ENCODE results near the gene ELFN1.

The ELFN1 gene

GRCh38 chr7:1690359-1690958 lies 20.4 kb downstream of the ELFN1 start:
- Histone ChIP-seq H3K27me3 (ENCODE audit: insufficient read depth, low read length, poor library complexity, severe bottlenecking) (no peaks in the 10 kb centered on the region), H3K36me3 (ENCODE audit: insufficient read depth, low read length) (no peaks in the 10 kb centered on the region), H3K9me2 (replicated peaks; ENCODE audit: low read depth, low read length) (no peaks in the 10 kb centered on the region), H3K79me2 (ENCODE audit: insufficient read depth, low read length) (no peaks in the 10 kb centered on the region), H3K4me1 (ENCODE audit: insufficient read depth, low read length, poor library complexity, severe bottlenecking) (no peaks in the 10 kb centered on the region), H3F3A (ENCODE audit: low read depth) (no peaks in the 10 kb centered on the region), H2AFZ (ENCODE audit: low read length) (no peak overlapping the region), H3K9me3 (ENCODE audit: insufficient read depth, low read depth, low read length) (peaks cover 6% of the 10 kb centered on the region; the same call in 1 of the 2 replicates), H3K4me3 (ENCODE audit: low read length, poor library complexity, severe bottlenecking) (no peak overlapping the region), H3K4me2 (ENCODE audit: low read depth, low read length, poor library complexity, severe bottlenecking) (no peak overlapping the region), H3K9ac (ENCODE audit: low read depth, low read length, poor library complexity, severe bottlenecking) (no peak overlapping the region), H4K20me1 (ENCODE audit: insufficient read depth, low read length, poor library complexity, severe bottlenecking) (no peaks in the 10 kb centered on the region)
- TF ChIP-seq EZH2phosphoT487 (IDR thresholded peaks at IDR 0.05; ENCODE audit: borderline replicate concordance): no peak
- no peak for TF ChIP-seq CTCF (conservative IDR thresholded peaks at IDR 0.05; ENCODE audit: low read length)

GRCh38 chr7:1691096-1691495 lies 21.0 kb downstream of the ELFN1 start:
- Histone ChIP-seq H3F3A (ENCODE audit: low read depth) (no peaks in the 10 kb centered on the region), H3K4me3 (ENCODE audit: low read length, poor library complexity, severe bottlenecking) (no peak overlapping the region), H3K9ac (ENCODE audit: low read depth, low read length, poor library complexity, severe bottlenecking) (no peak overlapping the region), H3K4me2 (ENCODE audit: low read depth, low read length, poor library complexity, severe bottlenecking) (no peak overlapping the region), H3K27me3 (ENCODE audit: insufficient read depth, low read length, poor library complexity, severe bottlenecking) (no peaks in the 10 kb centered on the region), H3K9me2 (replicated peaks; ENCODE audit: low read depth, low read length) (no peaks in the 10 kb centered on the region), H2AFZ (ENCODE audit: low read length) (no peak overlapping the region), H3K9me3 (ENCODE audit: insufficient read depth, low read depth, low read length) (peaks cover 6% of the 10 kb centered on the region; the same call in 1 of the 2 replicates), H3K79me2 (ENCODE audit: insufficient read depth, low read length) (no peaks in the 10 kb centered on the region), H3K4me1 (ENCODE audit: insufficient read depth, low read length, poor library complexity, severe bottlenecking) (no peaks in the 10 kb centered on the region), H3K36me3 (ENCODE audit: insufficient read depth, low read length) (no peaks in the 10 kb centered on the region), H4K20me1 (ENCODE audit: insufficient read depth, low read length, poor library complexity, severe bottlenecking) (no peaks in the 10 kb centered on the region)
- TF ChIP-seq CTCF (conservative IDR thresholded peaks at IDR 0.05; ENCODE audit: low read length) (no peak), EZH2phosphoT487 (IDR thresholded peaks at IDR 0.05; ENCODE audit: borderline replicate concordance) (no peak)

- peaks cover 6% of the 10 kb centered on the region; the same call in 1 of the 2 replicates for H3K9me3 ChIP-seq (ENCODE audit: insufficient read depth, low read depth, low read length)
- H2AFZ ChIP-seq (ENCODE audit: low read length): no peak overlapping the region
- no peaks in the 10 kb centered on the region for H3F3A ChIP-seq (ENCODE audit: low read depth)
- H3K9me2 ChIP-seq (replicated peaks; ENCODE audit: low read depth, low read length): no peaks in the 10 kb centered on the region
- no peak overlapping the region for H3K9ac ChIP-seq (ENCODE audit: low read depth, low read length, poor library complexity, severe bottlenecking)
- no peaks in the 10 kb centered on the region for H4K20me1 ChIP-seq (ENCODE audit: insufficient read depth, low read length, poor library complexity, severe bottlenecking)
- no peaks in the 10 kb centered on the region for H3K79me2 ChIP-seq (ENCODE audit: insufficient read depth, low read length)
- H3K27me3 ChIP-seq (ENCODE audit: insufficient read depth, low read length, poor library complexity, severe bottlenecking): no peaks in the 10 kb centered on the region
- TF ChIP-seq EZH2phosphoT487 (IDR thresholded peaks at IDR 0.05; ENCODE audit: borderline replicate concordance) (no peak), CTCF (conservative IDR thresholded peaks at IDR 0.05; ENCODE audit: low read length) (no peak)
- H3K36me3 ChIP-seq (ENCODE audit: insufficient read depth, low read length): no peaks in the 10 kb centered on the region
- H3K4me2 ChIP-seq (ENCODE audit: low read depth, low read length, poor library complexity, severe bottlenecking): no peak overlapping the region
- H3K4me1 ChIP-seq (ENCODE audit: insufficient read depth, low read length, poor library complexity, severe bottlenecking): no peaks in the 10 kb centered on the region
- no peak overlapping the region for H3K4me3 ChIP-seq (ENCODE audit: low read length, poor library complexity, severe bottlenecking)
Observed at GRCh38 chr7:1691601-1692514, 21.8 kb downstream of the ELFN1 start.

Measured in Loucy (cell line).